ENCODE measurements around the gene VPS13D. TPM values are rescaled to one million over a fixed set of nuclear protein-coding genes. Genes with fewer than 3 reads are reported as not detected.
"Not testable (repeated sequence)": the region's sequence is repeated elsewhere in the genome, so short reads cannot be mapped to it uniquely, and the experiment has no call there.

Gene VPS13D
- total RNA-seq, 1 experiment from 2014 or later, result 36.5 TPM

- Mint-ChIP-seq H3K27ac (ENCODE audit: low read depth, unreplicated experiment) (no peak overlapping the region), H3K36me3 (ENCODE audit: insufficient read depth, unreplicated experiment) (peaks cover 25% of the 10 kb centered on the region), H3K4me1 (ENCODE audit: insufficient read depth, unreplicated experiment) (peaks cover 31% of the 10 kb centered on the region)
Measured at GRCh38 chr1:12452262-12452661, 222.4 kb downstream of the VPS13D start.

DNA sequence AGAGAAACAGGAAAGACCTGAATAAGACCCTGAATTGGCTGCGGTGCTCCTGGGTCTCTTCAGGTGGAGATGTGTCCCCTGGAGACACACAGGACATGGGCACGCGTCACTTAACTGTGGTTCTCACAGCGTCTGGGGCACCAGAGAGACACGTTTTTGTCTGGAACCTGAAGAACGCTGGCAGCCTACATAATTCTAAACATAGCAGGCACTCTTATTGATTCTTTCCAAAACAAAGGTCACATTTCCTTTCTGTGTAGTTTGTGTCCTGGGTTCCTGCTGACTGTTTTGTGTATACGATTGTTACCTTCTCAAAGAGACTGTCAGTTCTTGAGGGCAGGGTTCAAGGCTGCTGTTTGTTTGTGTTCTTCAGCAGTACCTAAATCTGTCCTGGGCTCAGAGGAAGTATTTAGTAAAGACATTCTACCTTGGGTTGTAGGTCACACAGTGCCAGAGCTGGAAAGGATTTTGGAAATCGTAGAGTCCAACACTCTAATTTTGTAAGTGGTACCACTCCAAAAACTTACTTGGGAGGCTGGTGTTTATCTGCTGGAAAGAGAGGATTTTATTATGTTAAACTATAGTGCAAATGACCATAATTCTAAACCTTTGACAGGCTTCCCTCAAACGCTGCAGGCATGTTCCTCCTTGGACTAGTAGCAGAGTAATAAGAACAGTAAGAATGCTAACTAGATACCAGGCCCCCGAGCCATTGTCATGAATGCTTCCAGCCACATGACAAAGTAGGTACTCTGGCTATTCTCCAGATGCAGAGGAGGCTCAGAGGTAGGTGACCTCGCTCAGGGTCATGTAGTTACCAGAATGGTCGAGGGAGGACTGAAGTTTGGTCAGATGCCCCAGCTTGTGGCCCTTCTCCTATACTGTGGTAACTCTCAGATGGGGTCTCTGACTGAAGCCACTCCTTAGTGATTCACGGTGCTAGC is 223.8 kb downstream of the VPS13D start:
- Mint-ChIP-seq H3K27me3 (ENCODE audit: insufficient read depth, unreplicated experiment) (no peaks in the 10 kb centered on the region), H3K4me3 (ENCODE audit: unreplicated experiment) (no peak overlapping the region), H3K36me3 (ENCODE audit: insufficient read depth, unreplicated experiment) (peaks cover 25% of the 10 kb centered on the region), H3K27ac (ENCODE audit: low read depth, unreplicated experiment) (no peak overlapping the region), H3K9me3 (ENCODE audit: unreplicated experiment) (no peaks in the 10 kb centered on the region), H3K4me1 (ENCODE audit: insufficient read depth, unreplicated experiment) (peaks cover 34% of the 10 kb centered on the region)
- BruUV-seq (replicated peaks), result no TSS peak
- no peak for DNase-seq (ENCODE audit: unreplicated experiment)
- intact Hi-C loops (cut with micrococcal nuclease), result no loop called here
- POLR2A ChIA-PET, result interaction anchor here (0.7 to 1.4 kb wide), 3 partner anchors 8 to 27 kb away, joined by 3 to 5 read pairs (median 3); no protein-coding TSS in a partner anchor
- CTCF ChIA-PET, result interaction anchor here (0.5 kb wide), 1 partner anchor 245 kb away, joined by 3 read pairs; no protein-coding TSS in a partner anchor
- TF ChIP-seq, protein P1, sequence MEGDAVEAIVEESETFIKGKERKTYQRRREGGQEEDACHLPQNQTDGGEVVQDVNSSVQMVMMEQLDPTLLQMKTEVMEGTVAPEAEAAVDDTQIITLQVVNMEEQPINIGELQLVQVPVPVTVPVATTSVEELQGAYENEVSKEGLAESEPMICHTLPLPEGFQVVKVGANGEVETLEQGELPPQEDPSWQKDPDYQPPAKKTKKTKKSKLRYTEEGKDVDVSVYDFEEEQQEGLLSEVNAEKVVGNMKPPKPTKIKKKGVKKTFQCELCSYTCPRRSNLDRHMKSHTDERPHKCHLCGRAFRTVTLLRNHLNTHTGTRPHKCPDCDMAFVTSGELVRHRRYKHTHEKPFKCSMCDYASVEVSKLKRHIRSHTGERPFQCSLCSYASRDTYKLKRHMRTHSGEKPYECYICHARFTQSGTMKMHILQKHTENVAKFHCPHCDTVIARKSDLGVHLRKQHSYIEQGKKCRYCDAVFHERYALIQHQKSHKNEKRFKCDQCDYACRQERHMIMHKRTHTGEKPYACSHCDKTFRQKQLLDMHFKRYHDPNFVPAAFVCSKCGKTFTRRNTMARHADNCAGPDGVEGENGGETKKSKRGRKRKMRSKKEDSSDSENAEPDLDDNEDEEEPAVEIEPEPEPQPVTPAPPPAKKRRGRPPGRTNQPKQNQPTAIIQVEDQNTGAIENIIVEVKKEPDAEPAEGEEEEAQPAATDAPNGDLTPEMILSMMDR (IDR thresholded peaks at IDR 0.05; ENCODE audit: unreplicated experiment), result no peak

More at GRCh38 chr1:12452262-12452661, 222.4 kb downstream of the VPS13D start:
- intact Hi-C loops (cut with micrococcal nuclease), result no loop called here
- DNase-seq (ENCODE audit: unreplicated experiment), result no peak
- POLR2A ChIA-PET, result interaction anchor here (1.0 kb wide), 1 partner anchor 14 kb away, joined by 3 read pairs; no protein-coding TSS in a partner anchor
- CTCF ChIA-PET, result interaction anchor here (0.8 to 1.2 kb wide), 2 partner anchors 24 to 36 kb away, joined by 3 read pairs; no protein-coding TSS in a partner anchor
- no TSS peak for BruUV-seq (replicated peaks)
- no peaks in the 10 kb centered on the region for H3K27me3 Mint-ChIP-seq (ENCODE audit: insufficient read depth, unreplicated experiment)
- no peaks in the 10 kb centered on the region for H3K9me3 Mint-ChIP-seq (ENCODE audit: unreplicated experiment)
- TF ChIP-seq, protein P1 (IDR thresholded peaks at IDR 0.05; ENCODE audit: unreplicated experiment), result no peak
- no peak overlapping the region for H3K4me3 Mint-ChIP-seq (ENCODE audit: unreplicated experiment)

GRCh38 chr1:12454406-12455391 is 224.9 kb downstream of the VPS13D start:
- H3K4me3 Mint-ChIP-seq (ENCODE audit: unreplicated experiment), result no peak overlapping the region

DNA sequence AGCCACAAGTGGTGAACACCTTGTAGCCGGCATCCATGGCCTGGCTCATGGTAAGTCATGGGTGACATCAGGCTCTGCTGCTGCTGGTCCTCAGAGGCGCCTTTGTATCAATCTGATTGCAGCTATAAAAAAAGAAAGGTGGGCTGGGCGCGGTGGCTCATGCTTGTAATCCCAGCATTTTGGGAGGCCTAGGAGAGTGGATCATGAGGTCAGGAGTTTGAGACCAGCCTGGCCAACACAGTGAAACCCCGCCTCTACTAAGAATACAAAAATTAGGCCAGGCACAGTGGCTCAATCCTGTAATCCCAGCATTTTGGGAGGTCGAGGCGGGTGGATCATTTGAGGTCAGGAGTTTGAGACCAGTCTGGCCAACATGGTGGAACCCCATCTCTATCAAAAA is 226.3 kb downstream of the VPS13D start:
- peaks cover 24% of the 10 kb centered on the region for H3K4me1 Mint-ChIP-seq (ENCODE audit: insufficient read depth, unreplicated experiment)
- intact Hi-C loops (cut with micrococcal nuclease), result not testable (repeated sequence)

More at GRCh38 chr1:12454406-12455391, 224.9 kb downstream of the VPS13D start:
- Mint-ChIP-seq H3K27me3 (ENCODE audit: insufficient read depth, unreplicated experiment) (no peaks in the 10 kb centered on the region), H3K9me3 (ENCODE audit: unreplicated experiment) (no peaks in the 10 kb centered on the region), H3K36me3 (ENCODE audit: insufficient read depth, unreplicated experiment) (peaks cover 27% of the 10 kb centered on the region), H3K27ac (ENCODE audit: low read depth, unreplicated experiment) (no peak overlapping the region), H3K4me1 (ENCODE audit: insufficient read depth, unreplicated experiment) (peaks cover 24% of the 10 kb centered on the region)
- intact Hi-C loops (cut with micrococcal nuclease), result no loop called here
- ChIA-PET CTCF (no interaction called here), POLR2A (interaction anchor here (0.7 to 1.4 kb wide), 2 partner anchors 9 to 16 kb away, joined by 3 to 5 read pairs; no protein-coding TSS in a partner anchor)
- no TSS peak for BruUV-seq (replicated peaks)
- TF ChIP-seq, protein P1 (IDR thresholded peaks at IDR 0.05; ENCODE audit: unreplicated experiment), result no peak
- DNase-seq (ENCODE audit: unreplicated experiment), result no peak

More for the DNA sequence above, 226.3 kb downstream of the VPS13D start:
- POLR2A ChIA-PET; DNase-seq (ENCODE audit: unreplicated experiment); H3K27me3 Mint-ChIP-seq (ENCODE audit: insufficient read depth, unreplicated experiment); H3K27ac Mint-ChIP-seq (ENCODE audit: low read depth, unreplicated experiment); H3K9me3 Mint-ChIP-seq (ENCODE audit: unreplicated experiment); BruUV-seq (replicated peaks); H3K4me3 Mint-ChIP-seq (ENCODE audit: unreplicated experiment): not testable (repeated sequence)
- CTCF ChIA-PET, result interaction anchor here (0.6 to 1.1 kb wide), 2 partner anchors 8 to 164 kb away, joined by 3 read pairs; no protein-coding TSS in a partner anchor
- H3K36me3 Mint-ChIP-seq (ENCODE audit: insufficient read depth, unreplicated experiment), result peaks cover 26% of the 10 kb centered on the region

Data from MCF 10A (cell line).